H9 (cell line): ENCODE measurements around the gene GRHL3. TPM values are rescaled to one million over a fixed set of nuclear protein-coding genes. Genes with fewer than 3 reads are reported as not detected.
A peak's percentile ranks its signal among the peaks of the same experiment; 100 is the strongest.

ENCODE experiments used
- DNase-seq: peaks from one replicate; pipeline ENCODE4 v3.0.0-alpha.2; 2017
- H2AFZ ChIP-seq: one replicate; pipeline ENCODE4 v1.6.1; 2013; ENCODE audit warnings: mild to moderate bottlenecking, low read length, control low read depth, moderate library complexity
- H2AK5ac ChIP-seq: 2 replicates; pipeline ENCODE4 v1.6.1; 2013; ENCODE audit warnings: low read length, control low read depth, mixed read lengths; ENCODE audit not compliant: insufficient read length
- H2BK120ac ChIP-seq: one replicate; pipeline ENCODE4 v1.6.1; 2013; ENCODE audit warnings: low read depth, mild to moderate bottlenecking, low read length, control low read depth, inconsistent platforms; ENCODE audit not compliant: poor library complexity, severe bottlenecking
- H2BK12ac ChIP-seq: 2 replicates; pipeline ENCODE4 v1.6.1; 2013; ENCODE audit warnings: low read length, control low read depth, mixed read lengths, low read depth; ENCODE audit not compliant: insufficient read length
- H2BK15ac ChIP-seq: 2 replicates; pipeline ENCODE4 v1.6.1; 2013; ENCODE audit warnings: low read depth, low read length, control low read depth
- H2BK20ac ChIP-seq: one replicate; pipeline ENCODE4 v1.6.1; 2013; ENCODE audit warnings: low read depth, mild to moderate bottlenecking, low read length, control low read depth, inconsistent platforms; ENCODE audit not compliant: poor library complexity, severe bottlenecking
- H2BK5ac ChIP-seq: 2 replicates; pipeline ENCODE4 v1.6.1; 2013; ENCODE audit warnings: low read length, control low read depth, mixed read lengths; ENCODE audit not compliant: insufficient read length
- H3K14ac ChIP-seq: 2 replicates; pipeline ENCODE4 v1.6.1; 2013; ENCODE audit warnings: low read length, control low read depth; ENCODE audit not compliant: insufficient read depth
- H3K18ac ChIP-seq: 2 replicates; pipeline ENCODE4 v1.6.1; 2013; ENCODE audit warnings: low read depth, mild to moderate bottlenecking, mixed read lengths, low read length, control low read depth; ENCODE audit not compliant: insufficient read length
- H3K23ac ChIP-seq: 2 replicates; pipeline ENCODE4 v1.6.1; 2013; ENCODE audit warnings: low read length, control low read depth, mixed read lengths, low read depth; ENCODE audit not compliant: insufficient read length
- H3K23me2 ChIP-seq: 2 replicates; pipeline ENCODE4 v1.6.1; 2013; ENCODE audit warnings: low read depth, mild to moderate bottlenecking, mixed read lengths, low read length, control low read depth; ENCODE audit not compliant: insufficient read length, poor library complexity, severe bottlenecking
- H3K27ac ChIP-seq: 2 replicates; pipeline ENCODE4 v1.5.1; 2013; ENCODE audit warnings: low read length, control low read depth, mixed read lengths, low read depth; ENCODE audit not compliant: insufficient read length
- H3K27me3 ChIP-seq: 2 replicates; pipeline ENCODE4 v1.6.1; 2013; ENCODE audit warnings: low read length, control low read depth, inconsistent platforms; ENCODE audit not compliant: insufficient read depth
- H3K4ac ChIP-seq: 2 replicates; pipeline ENCODE4 v1.6.1; 2013; ENCODE audit warnings: low read depth, mild to moderate bottlenecking, control low read depth, inconsistent platforms, low read length, moderate library complexity
- H3K4me1 ChIP-seq: 2 replicates; pipeline ENCODE4 v1.6.1; 2013; ENCODE audit warnings: low read length, control low read depth, inconsistent platforms; ENCODE audit not compliant: insufficient read depth
- H3K4me2 ChIP-seq: 2 replicates; pipeline ENCODE4 v1.6.1; 2013; ENCODE audit warnings: low read length, control low read depth, mixed read lengths; ENCODE audit not compliant: insufficient read length, insufficient read depth
- H3K56ac ChIP-seq: 2 replicates; pipeline ENCODE4 v1.6.1; 2013; ENCODE audit warnings: low read depth, mild to moderate bottlenecking, mixed read lengths, low read length, control low read depth; ENCODE audit not compliant: insufficient read length
- H3K79me1 ChIP-seq: 2 replicates; pipeline ENCODE4 v1.6.1; 2013; ENCODE audit warnings: low read depth, mild to moderate bottlenecking, moderate library complexity, low read length, control low read depth, inconsistent platforms; ENCODE audit not compliant: insufficient read depth, poor library complexity, severe bottlenecking
- H3K79me2 ChIP-seq: 2 replicates; pipeline ENCODE4 v1.6.1; 2013; ENCODE audit warnings: low read length, control low read depth, inconsistent platforms; ENCODE audit not compliant: insufficient read depth
- H3K9ac ChIP-seq: 2 replicates; pipeline ENCODE4 v1.6.1; 2013; ENCODE audit warnings: low read length, control low read depth, mixed read lengths; ENCODE audit not compliant: insufficient read length; ENCODE audit errors: extremely low read depth
- H3K9me3 ChIP-seq: one replicate; pipeline ENCODE4 v1.6.1; 2013; ENCODE audit warnings: low read depth, low read length, inconsistent platforms; ENCODE audit not compliant: control insufficient read depth
- H3T11ph ChIP-seq: one replicate; pipeline ENCODE4 v1.6.1; 2013; ENCODE audit warnings: mild to moderate bottlenecking, low read length, control low read depth, inconsistent platforms
- H4K20me1 ChIP-seq: one replicate; pipeline ENCODE4 v1.6.1; 2013; ENCODE audit not compliant: control insufficient read depth, insufficient read length, insufficient read depth
- H4K5ac ChIP-seq: 2 replicates; pipeline ENCODE4 v1.6.1; 2013; ENCODE audit warnings: low read depth, mild to moderate bottlenecking, mixed read lengths, low read length, control low read depth; ENCODE audit not compliant: insufficient read length
- H4K8ac ChIP-seq: replicated peaks from 2 replicates; pipeline ENCODE4 v1.6.1; 2013; ENCODE audit warnings: low read length, control low read depth, mixed read lengths, low read depth; ENCODE audit not compliant: insufficient read length
- H4K91ac ChIP-seq: 2 replicates; pipeline ENCODE4 v1.6.1; 2013; ENCODE audit warnings: low read depth, mild to moderate bottlenecking, moderate library complexity, mixed read lengths, low read length, control low read depth; ENCODE audit not compliant: insufficient read length
- H3K27ac Mint-ChIP-seq, 3 experiments: 2 replicates in 2 of 3; 3 replicates in 1 of 3; pipeline ENCODE4 v1.8.0; 2020 to 2021; ENCODE audit warnings: mixed read lengths in 3 of 3, mild to moderate bottlenecking in 1 of 3, moderate library complexity in 1 of 3
- H3K27me3 Mint-ChIP-seq: 2 replicates; pipeline ENCODE4 v1.8.0; 2021; ENCODE audit warnings: low read depth, mild to moderate bottlenecking, moderate library complexity, mixed read lengths
- H3K36me3 Mint-ChIP-seq, 3 experiments: 2 replicates in 2 of 3; 3 replicates in 1 of 3; pipeline ENCODE4 v1.8.0; 2020 to 2021; ENCODE audit warnings: low read depth in 3 of 3, mixed read lengths in 3 of 3; ENCODE audit not compliant: insufficient read depth in 1 of 3
- H3K4me1 Mint-ChIP-seq, 2 experiments: 2 replicates each; pipeline ENCODE4 v1.8.0; 2020; ENCODE audit warnings: mixed read lengths in 2 of 2
- H3K4me3 Mint-ChIP-seq, 2 experiments: 2 replicates in 1 of 2; 3 replicates in 1 of 2; pipeline ENCODE4 v1.8.0; 2020 to 2021; ENCODE audit warnings: mild to moderate bottlenecking in 2 of 2, mixed read lengths in 2 of 2, moderate library complexity in 1 of 2
- H3K9me3 Mint-ChIP-seq, 2 experiments: 2 replicates in 1 of 2; 3 replicates in 1 of 2; pipeline ENCODE4 v1.8.0; 2020; ENCODE audit warnings: mild to moderate bottlenecking in 2 of 2, mixed read lengths in 2 of 2, moderate library complexity in 1 of 2
- CTCF ChIP-seq: fragments of 200-600 bp; sonication (generic); conservative IDR thresholded peaks from 3 replicates; pipeline ENCODE4 v1.8.0; 2021; ENCODE audit warnings: antibody characterized with exemption, mild to moderate bottlenecking
- WGBS: extraction: QIAGEN DNeasy Blood & Tissue Kit; methylation state at CpG from one replicate; pipeline ENCODE4 v1.1.7; 2013; ENCODE audit warnings: missing lambda C conversion rate, low lambda C conversion rate, mixed read lengths; ENCODE audit not compliant: insufficient read length; ENCODE audit errors: extremely low coverage; 5-methylcytosine and 5-hydroxymethylcytosine counted together
- total RNA-seq: library from RNA; stranded (reverse); gene quantifications from 2 replicates; pipeline ENCODE4 v1.2.1, GENCODE V29; 2021

The GRHL3 gene
- total RNA-seq, 1 experiment from 2014 or later, result 3.5 TPM

GRCh38 chr1:24351247-24351646 lies 32.1 kb downstream of the GRHL3 start:
- Histone ChIP-seq H3K27me3 (no peaks in the 10 kb centered on the region), H4K91ac (no peak overlapping the region), H3K4me2 (no peak overlapping the region), H3K4ac (no peak overlapping the region), H2BK5ac (no peak overlapping the region), H3K56ac (no peak overlapping the region), H3K9me3 (no peaks in the 10 kb centered on the region), H3K4me1 (no peaks in the 10 kb centered on the region), H2BK15ac (no peak overlapping the region), H3K27ac (no peak overlapping the region), H3K18ac (no peak overlapping the region), H2BK120ac (no peak overlapping the region), H3K79me1 (no peaks in the 10 kb centered on the region), H4K5ac (no peak overlapping the region), H4K20me1 (no peaks in the 10 kb centered on the region), H3K23ac (no peak overlapping the region), H2BK12ac (no peak overlapping the region), H3K9ac (no peak overlapping the region), H3T11ph (no peak overlapping the region), H3K14ac (no peak overlapping the region), H2AK5ac (no peak overlapping the region), H4K8ac (no peak overlapping the region), H2BK20ac (no peak overlapping the region), H3K23me2 (no peaks in the 10 kb centered on the region), H2AFZ (no peak overlapping the region), H3K79me2 (no peaks in the 10 kb centered on the region)
- no peak overlapping the region for H3K4me3 Mint-ChIP-seq
- H3K27me3 Mint-ChIP-seq, result no peaks in the 10 kb centered on the region; the same call in 1 of the 2 replicates
- no peaks in the 10 kb centered on the region; a peak in 2 of 5 replicates for H3K9me3 Mint-ChIP-seq
- DNase-seq, result no peak
- H3K4me1 Mint-ChIP-seq, result peaks cover 0 to 9% of the 10 kb centered on the region in 2 experiments; a peak in 1 of 4 replicates
- peaks cover 0 to 1% (median 0%) of the 10 kb centered on the region in 3 experiments; a peak in 1 of 7 replicates for H3K36me3 Mint-ChIP-seq
- TF ChIP-seq CTCF, result no peak
- no CpG with 5 or more reads among the region's 4 CpGs for WGBS
- H3K27ac Mint-ChIP-seq, result peak overlapping the region in 2 of 3 experiments; percentile 35 to 63; a peak in 2 of 7 replicates
